SU-DHL-6 (cell line): ENCODE measurements around the gene NFE2.

Experiments used
- H2AFZ ChIP-seq: fragments of 200-600 bp; sonication (generic); 2 replicates; pipeline ENCODE4 v1.6.1; 2014; ENCODE audit warnings: low read depth, mild to moderate bottlenecking, moderate library complexity, mixed read lengths, antibody characterized with exemption, low read length; ENCODE audit not compliant: severe bottlenecking
- H3F3A ChIP-seq: fragments of 200-600 bp; shearing (Covaris generic); 2 replicates; pipeline ENCODE4 v1.6.0; 2016; ENCODE audit warnings: antibody characterized with exemption, mild to moderate bottlenecking; ENCODE audit not compliant: insufficient read depth
- H3K27ac ChIP-seq: fragments of 200-600 bp; sonication (generic); 2 replicates; pipeline ENCODE4 v1.5.1; 2016; ENCODE audit warnings: low read depth, mild to moderate bottlenecking, low read length, moderate library complexity, mixed read lengths
- H3K27me3 ChIP-seq: fragments of 200-600 bp; sonication (generic), shearing (Covaris generic); 2 replicates; pipeline ENCODE4 v1.6.0; 2014; ENCODE audit warnings: mild to moderate bottlenecking, low read length
- H3K36me3 ChIP-seq: fragments of 200-600 bp; sonication (generic); 2 replicates; pipeline ENCODE4 v1.6.1; 2014; ENCODE audit warnings: mild to moderate bottlenecking, low read length, mixed read lengths
- H3K4me2 ChIP-seq: fragments of 300-600, 200-600 bp; shearing (Covaris generic), sonication (generic); 2 replicates; pipeline ENCODE4 v1.6.0; 2014; ENCODE audit warnings: low read length, low read depth, mild to moderate bottlenecking; ENCODE audit not compliant: poor library complexity, severe bottlenecking
- H3K4me3 ChIP-seq: fragments of 200-600 bp; sonication (generic); 2 replicates; pipeline ENCODE4 v1.5.1; 2014; ENCODE audit warnings: antibody characterized with exemption, low read length, mild to moderate bottlenecking, mixed read lengths; ENCODE audit not compliant: insufficient read depth, poor library complexity, severe bottlenecking
- H3K79me2 ChIP-seq: fragments of 200-600 bp; sonication (generic); 2 replicates; pipeline ENCODE4 v1.6.1; 2014; ENCODE audit warnings: mild to moderate bottlenecking, low read length, moderate library complexity; ENCODE audit not compliant: insufficient read depth
- H3K9ac ChIP-seq: fragments of 200-600 bp; sonication (generic); 2 replicates; pipeline ENCODE4 v1.7.0; 2014; ENCODE audit warnings: mild to moderate bottlenecking, low read length
- H3K9me2 ChIP-seq: fragments of 200-600 bp; sonication (generic); replicated peaks from 2 replicates; pipeline ENCODE4 v1.6.1; 2014; ENCODE audit warnings: low read length; ENCODE audit not compliant: insufficient read depth
- H3K9me3 ChIP-seq: fragments of 200-600 bp; sonication (generic); 2 replicates; pipeline ENCODE4 v1.6.1; 2014; ENCODE audit warnings: low read length, mixed read lengths; ENCODE audit not compliant: insufficient read depth
- H4K20me1 ChIP-seq: fragments of 200-600 bp; sonication (generic); 2 replicates; pipeline ENCODE4 v1.6.1; 2014; ENCODE audit warnings: low read depth, mild to moderate bottlenecking, antibody characterized with exemption, low read length, moderate library complexity, mixed read lengths
- EZH2phosphoT487 ChIP-seq: fragments of 200-600 bp; sonication (generic), shearing (Covaris generic); conservative IDR thresholded peaks from 2 replicates; pipeline ENCODE4 v1.6.1; 2018; ENCODE audit warnings: mild to moderate bottlenecking, antibody characterized with exemption, low read length, moderate library complexity, mixed read lengths
- TF ChIP-seq, protein P1 (sequence below): fragments of 200-600 bp; sonication (generic); IDR thresholded peaks from one replicate; pipeline ENCODE4 v1.5.1; 2017; ENCODE audit warnings: antibody characterized with exemption, mild to moderate bottlenecking, low read length, moderate library complexity; ENCODE audit not compliant: insufficient read depth, poor library complexity, severe bottlenecking

The NFE2 gene

DNA sequence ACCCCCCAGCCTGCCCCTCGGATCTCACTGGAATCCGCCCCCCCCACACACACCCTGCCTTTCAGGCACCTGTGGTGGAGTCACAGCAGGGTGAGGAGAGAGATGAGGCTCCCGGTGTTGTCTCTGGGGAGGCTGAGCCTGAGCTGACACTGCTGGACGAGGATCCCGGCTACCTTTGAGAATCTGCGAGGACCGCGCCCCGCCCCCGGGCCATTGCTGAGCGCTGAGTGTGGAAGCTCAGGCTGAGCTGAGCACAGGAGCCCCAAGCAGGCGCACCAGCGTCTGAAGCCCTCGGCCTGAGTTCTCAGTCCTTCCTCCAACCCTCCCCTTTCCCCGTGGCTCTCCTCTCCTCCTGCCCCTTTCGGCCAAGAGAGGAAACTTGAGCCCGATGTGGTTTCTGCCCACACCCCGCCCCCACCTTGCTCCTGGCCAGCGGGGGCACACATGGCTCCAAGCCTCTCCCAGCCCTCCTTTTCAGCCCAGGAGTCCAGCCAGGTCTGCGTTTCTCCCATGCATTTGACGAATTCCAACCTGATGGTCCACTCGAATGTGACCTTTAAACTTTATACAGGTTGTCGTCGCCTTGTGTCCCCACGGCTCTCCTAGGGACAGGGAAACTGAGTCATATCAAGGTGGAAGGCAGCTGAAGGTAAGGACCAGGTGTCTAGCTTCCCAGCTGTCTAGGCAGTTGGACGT lies at the start of gene NFE2:
NFE2 (minus strand) TSS at position 284 of the 696 bp plus-strand sequence. CDS start 5,767 bp downstream, outside the sequence.
- no peak within 1 kb of the TSS for H3K4me3 ChIP-seq
- H3K4me2 ChIP-seq = no peak within 1 kb of the TSS
- no peaks in the 10 kb centered on the region for H4K20me1 ChIP-seq
- no peaks in the 10 kb centered on the region for H3K36me3 ChIP-seq
- no peaks in the 10 kb centered on the region for H3K27me3 ChIP-seq
- H3K79me2 ChIP-seq = no peaks in the 10 kb centered on the region
- no peaks in the 10 kb centered on the region for H3K9me2 ChIP-seq
- no peak for TF ChIP-seq EZH2phosphoT487
- TF ChIP-seq, protein P1, sequence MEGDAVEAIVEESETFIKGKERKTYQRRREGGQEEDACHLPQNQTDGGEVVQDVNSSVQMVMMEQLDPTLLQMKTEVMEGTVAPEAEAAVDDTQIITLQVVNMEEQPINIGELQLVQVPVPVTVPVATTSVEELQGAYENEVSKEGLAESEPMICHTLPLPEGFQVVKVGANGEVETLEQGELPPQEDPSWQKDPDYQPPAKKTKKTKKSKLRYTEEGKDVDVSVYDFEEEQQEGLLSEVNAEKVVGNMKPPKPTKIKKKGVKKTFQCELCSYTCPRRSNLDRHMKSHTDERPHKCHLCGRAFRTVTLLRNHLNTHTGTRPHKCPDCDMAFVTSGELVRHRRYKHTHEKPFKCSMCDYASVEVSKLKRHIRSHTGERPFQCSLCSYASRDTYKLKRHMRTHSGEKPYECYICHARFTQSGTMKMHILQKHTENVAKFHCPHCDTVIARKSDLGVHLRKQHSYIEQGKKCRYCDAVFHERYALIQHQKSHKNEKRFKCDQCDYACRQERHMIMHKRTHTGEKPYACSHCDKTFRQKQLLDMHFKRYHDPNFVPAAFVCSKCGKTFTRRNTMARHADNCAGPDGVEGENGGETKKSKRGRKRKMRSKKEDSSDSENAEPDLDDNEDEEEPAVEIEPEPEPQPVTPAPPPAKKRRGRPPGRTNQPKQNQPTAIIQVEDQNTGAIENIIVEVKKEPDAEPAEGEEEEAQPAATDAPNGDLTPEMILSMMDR = no peak
- no peaks in the 10 kb centered on the region for H3F3A ChIP-seq
- no peak within 1 kb of the TSS for H3K9ac ChIP-seq
- H3K27ac ChIP-seq = no peak within 1 kb of the TSS
- no peaks in the 10 kb centered on the region for H3K9me3 ChIP-seq
- no peak within 1 kb of the TSS for H2AFZ ChIP-seq

DNA sequence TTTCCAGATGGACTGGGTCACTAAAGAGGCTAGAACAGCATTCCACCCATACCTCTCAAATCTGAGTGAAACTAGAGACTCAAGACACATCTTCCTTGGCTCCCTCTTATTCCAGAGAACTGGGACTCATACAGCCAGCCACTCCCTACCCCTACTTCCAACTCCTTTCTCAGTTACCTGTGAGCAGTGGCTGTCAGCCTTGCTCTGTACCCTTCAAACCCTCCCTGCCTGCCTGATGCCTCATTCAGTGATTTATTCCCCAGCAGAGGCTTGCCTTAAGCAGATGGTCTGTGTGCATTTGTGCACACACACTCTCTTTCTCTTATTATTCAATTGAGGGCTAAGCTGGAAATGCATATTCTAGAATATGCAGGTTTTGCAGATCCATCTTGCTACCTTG lies 48.9 kb upstream of the NFE2 start:
- Histone ChIP-seq H3K4me3 (no peak overlapping the region), H4K20me1 (no peaks in the 10 kb centered on the region), H3F3A (no peaks in the 10 kb centered on the region), H3K27ac (no peak overlapping the region), H3K9me3 (no peaks in the 10 kb centered on the region), H3K36me3 (0 out of 2 replicates have a peak, but pooled peaks cover 7% of the 10 kb centered on the region), H3K4me2 (no peak overlapping the region), H2AFZ (no peak overlapping the region), H3K9ac (no peak overlapping the region), H3K27me3 (no peaks in the 10 kb centered on the region), H3K79me2 (no peaks in the 10 kb centered on the region), H3K9me2 (no peaks in the 10 kb centered on the region)
- TF ChIP-seq EZH2phosphoT487 = no peak
- TF ChIP-seq, protein P1 = no peak

DNA sequence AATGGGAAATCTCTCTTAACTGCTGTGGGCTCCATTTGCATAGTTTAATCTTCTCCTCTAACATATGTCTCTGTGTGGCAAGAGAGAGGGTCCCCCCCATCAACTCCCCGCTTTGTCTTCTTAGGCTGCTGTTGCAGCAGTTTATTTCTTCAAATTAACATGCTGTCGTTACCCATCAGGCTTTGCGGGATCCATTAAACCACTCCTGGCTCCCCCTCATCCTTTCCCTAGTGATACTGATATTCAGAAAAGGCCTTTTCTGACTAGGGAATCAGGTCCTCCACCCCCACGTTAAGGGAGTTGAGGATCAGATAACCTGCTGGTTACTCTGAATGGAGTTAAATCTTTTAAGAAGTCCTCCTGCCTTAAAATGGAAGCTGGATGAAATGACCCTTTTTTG lies 48.2 kb upstream of the NFE2 start:
- H3K9ac ChIP-seq = no peak overlapping the region
- H3K36me3 ChIP-seq = 0 out of 2 replicates have a peak, but pooled peaks cover 7% of the 10 kb centered on the region
- no peak for TF ChIP-seq EZH2phosphoT487
- TF ChIP-seq, protein P1 = no peak
- no peaks in the 10 kb centered on the region for H3K9me3 ChIP-seq
- H3K79me2 ChIP-seq = no peaks in the 10 kb centered on the region
- H4K20me1 ChIP-seq = no peaks in the 10 kb centered on the region
- H3F3A ChIP-seq = no peaks in the 10 kb centered on the region
- H3K27ac ChIP-seq = no peak overlapping the region
- H3K4me2 ChIP-seq = no peak overlapping the region
- H3K27me3 ChIP-seq = no peaks in the 10 kb centered on the region
- no peaks in the 10 kb centered on the region for H3K9me2 ChIP-seq
- no peak overlapping the region for H2AFZ ChIP-seq
- H3K4me3 ChIP-seq = no peak overlapping the region
